OCI-LY1 (cell line): ENCODE measurements around the gene CREB5.

Source experiments
- H2AFZ ChIP-seq: fragments of 200-600 bp; sonication (generic), shearing (Covaris generic); 2 replicates; pipeline ENCODE4 v1.6.0; 2014; ENCODE audit warnings: antibody characterized with exemption, mild to moderate bottlenecking, low read length
- H3F3A ChIP-seq: fragments of 200-600 bp; sonication (generic), shearing (Covaris generic); 2 replicates; pipeline ENCODE4 v1.6.0; 2014; ENCODE audit warnings: mild to moderate bottlenecking, antibody characterized with exemption, low read length, moderate library complexity; ENCODE audit not compliant: insufficient read depth
- H3K27ac ChIP-seq: fragments of 200-600 bp; sonication (generic); 2 replicates; pipeline ENCODE4 v1.5.1; 2014; ENCODE audit warnings: low read length, mixed run types, mild to moderate bottlenecking, low read depth; ENCODE audit not compliant: poor library complexity, severe bottlenecking
- H3K27me3 ChIP-seq: fragments of 200-600 bp; sonication (generic); 2 replicates; pipeline ENCODE4 v1.6.0; 2014; ENCODE audit warnings: antibody characterized with exemption, mild to moderate bottlenecking, low read length, moderate library complexity; ENCODE audit not compliant: insufficient read depth
- H3K36me3 ChIP-seq: fragments of 200-600 bp; sonication (generic); 2 replicates; pipeline ENCODE4 v1.6.1; 2014; ENCODE audit warnings: mild to moderate bottlenecking, antibody characterized with exemption, low read length, moderate library complexity, mixed read lengths; ENCODE audit not compliant: insufficient read depth
- H3K4me1 ChIP-seq: fragments of 200-600 bp; sonication (generic); 2 replicates; pipeline ENCODE4 v1.5.1; 2014; ENCODE audit warnings: mild to moderate bottlenecking, low read length, moderate library complexity; ENCODE audit not compliant: insufficient read depth, severe bottlenecking
- H3K4me2 ChIP-seq: fragments of 200-600 bp; sonication (generic), shearing (Covaris generic); 2 replicates; pipeline ENCODE4 v1.6.1; 2014; ENCODE audit warnings: low read length
- H3K4me3 ChIP-seq: fragments of 200-600 bp; sonication (generic); 2 replicates; pipeline ENCODE4 v1.5.1; 2014; ENCODE audit warnings: low read length, low read depth, mild to moderate bottlenecking, mixed read lengths; ENCODE audit not compliant: poor library complexity, severe bottlenecking
- H3K79me2 ChIP-seq: fragments of 200-600 bp; shearing (Covaris generic); 2 replicates; pipeline ENCODE4 v1.6.1; 2016; ENCODE audit warnings: mixed run types, low read length, mixed read lengths; ENCODE audit not compliant: insufficient read depth
- H3K9ac ChIP-seq: fragments of 200-600 bp; sonication (generic), shearing (Covaris generic); 2 replicates; pipeline ENCODE4 v1.6.1; 2014; ENCODE audit warnings: mild to moderate bottlenecking, low read length, mixed read lengths
- H3K9me2 ChIP-seq: fragments of 200-600 bp; sonication (generic), shearing (Covaris generic); 2 replicates; pipeline ENCODE4 v1.6.1; 2014; ENCODE audit warnings: low read depth, mild to moderate bottlenecking, low read length, mixed read lengths
- H3K9me3 ChIP-seq: fragments of 200-600 bp; shearing (Covaris generic); 2 replicates; pipeline ENCODE4 v1.6.1; 2014; ENCODE audit warnings: low read length, mixed read lengths
- H4K20me1 ChIP-seq: fragments of 200-600 bp; sonication (generic), shearing (Covaris generic); 2 replicates; pipeline ENCODE4 v1.6.0; 2016; ENCODE audit warnings: mild to moderate bottlenecking, low read length; ENCODE audit not compliant: insufficient read depth
- CTCF ChIP-seq: fragments of 200-600 bp; sonication (generic), shearing (Covaris generic); IDR thresholded peaks from 2 replicates; pipeline ENCODE4 v1.5.1; 2017; ENCODE audit warnings: mild to moderate bottlenecking, antibody characterized with exemption, low read length, moderate library complexity, mixed read lengths
- EZH2 ChIP-seq: fragments of 200-600 bp; sonication (generic), shearing (Covaris generic); IDR thresholded peaks from 2 replicates; pipeline ENCODE4 v1.8.0; 2017; ENCODE audit warnings: borderline replicate concordance, mixed run types, mild to moderate bottlenecking, antibody characterized with exemption, low read length, moderate library complexity, mixed read lengths

The CREB5 gene

GRCh38 chr7:28811701-28812430 is 399.5 kb downstream of the CREB5 start:
- Histone ChIP-seq H3F3A (no peaks in the 10 kb centered on the region), H3K27ac (no peak overlapping the region)

GRCh38 chr7:28812616-28813015 is 400.3 kb downstream of the CREB5 start:
- no peak for TF ChIP-seq CTCF
- no peak for TF ChIP-seq EZH2
- H3K4me3 ChIP-seq, result no peak overlapping the region
- H3K4me2 ChIP-seq, result no peak overlapping the region
- no peaks in the 10 kb centered on the region for H4K20me1 ChIP-seq
- H3F3A ChIP-seq, result no peaks in the 10 kb centered on the region
- no peak overlapping the region for H2AFZ ChIP-seq
- H3K79me2 ChIP-seq, result no peaks in the 10 kb centered on the region
- H3K4me1 ChIP-seq, result peaks cover 64% of the 10 kb centered on the region
- H3K36me3 ChIP-seq, result peaks cover 12% of the 10 kb centered on the region; the same call in 1 of the 2 replicates
- H3K9me3 ChIP-seq, result no peaks in the 10 kb centered on the region
- no peaks in the 10 kb centered on the region for H3K9me2 ChIP-seq
- no peak overlapping the region for H3K9ac ChIP-seq
- peak overlapping the region; percentile 26 for H3K27ac ChIP-seq
- no peaks in the 10 kb centered on the region for H3K27me3 ChIP-seq

More at GRCh38 chr7:28811701-28812430, 399.5 kb downstream of the CREB5 start:
- Histone ChIP-seq H3K4me3 (no peak overlapping the region), H3K9me3 (no peaks in the 10 kb centered on the region), H3K27me3 (no peaks in the 10 kb centered on the region), H2AFZ (no peak overlapping the region), H3K36me3 (peaks cover 5% of the 10 kb centered on the region; the same call in 1 of the 2 replicates), H3K4me2 (no peak overlapping the region), H3K79me2 (no peaks in the 10 kb centered on the region), H3K4me1 (peaks cover 64% of the 10 kb centered on the region), H4K20me1 (no peaks in the 10 kb centered on the region), H3K9me2 (no peaks in the 10 kb centered on the region), H3K9ac (no peak overlapping the region)
- TF ChIP-seq EZH2, result no peak
- TF ChIP-seq CTCF, result no peak

- Histone ChIP-seq H3K9me2 (no peaks in the 10 kb centered on the region), H3K9ac (no peak overlapping the region), H4K20me1 (no peaks in the 10 kb centered on the region), H3K9me3 (no peaks in the 10 kb centered on the region), H3K27ac (peak overlapping the region; percentile 26), H3K4me1 (peaks cover 57% of the 10 kb centered on the region), H3K36me3 (peaks cover 20% of the 10 kb centered on the region; the same call in 1 of the 2 replicates), H3K27me3 (no peaks in the 10 kb centered on the region), H3K4me3 (no peak overlapping the region), H3F3A (no peaks in the 10 kb centered on the region), H3K4me2 (no peak overlapping the region), H3K79me2 (no peaks in the 10 kb centered on the region), H2AFZ (no peak overlapping the region)
- TF ChIP-seq CTCF, result no peak
- no peak for TF ChIP-seq EZH2
Observed at GRCh38 chr7:28813243-28813962, 401.1 kb downstream of the CREB5 start.
